ENCODE data around the gene FIG4. TPM values are rescaled to one million over a fixed set of nuclear protein-coding genes. Genes with fewer than 3 reads are reported as not detected.
"Not testable (repeated sequence)": the region's sequence is repeated elsewhere in the genome, so short reads cannot be mapped to it uniquely, and the experiment has no call there.

Gene FIG4
- total RNA-seq, 2 donors from 2014 or later, result 20.8 to 22.6 TPM

- Mint-ChIP-seq H3K27ac (no peak overlapping the region), H3K4me3 (no peak overlapping the region)
These were observed 48.6 kb downstream of the FIG4 start for GRCh38 chr6:109739686-109740085.

GRCh38 chr6:109740787-109741186 lies 49.7 kb downstream of the FIG4 start:
- no peaks in the 10 kb centered on the region for H3K9me3 ChIP-seq (ENCODE audit: control insufficient read depth, low read length)
- Mint-ChIP-seq H3K9me3 (no peaks in the 10 kb centered on the region), H3K27ac (no peak overlapping the region), H3K27me3 (ENCODE audit: insufficient read depth) (no peaks in the 10 kb centered on the region), H3K4me1 (peaks cover 13% of the 10 kb centered on the region), H3K4me3 (no peak overlapping the region), H3K36me3 (ENCODE audit: low read depth) (peaks cover 39% of the 10 kb centered on the region)
- 92 to 95% methylated on average over 7 of the region's 7 CpGs for WGBS, 2 experiments (ENCODE audit: insufficient coverage in 1 of 2, insufficient read length in 1 of 2)
- no peak overlapping the region for H3K4me3 ChIP-seq (ENCODE audit: low read length)
- no peaks in the 10 kb centered on the region for H3K27me3 ChIP-seq (ENCODE audit: control insufficient read depth, insufficient read depth, low read length, poor library complexity, severe bottlenecking)
- H3K4me1 ChIP-seq (ENCODE audit: control insufficient read depth, insufficient read depth, low read length), result peaks cover 4% of the 10 kb centered on the region
- TF ChIP-seq CTCF (conservative IDR thresholded peaks at IDR 0.05), result no peak
- H3K27ac ChIP-seq (ENCODE audit: low read depth, low read length), result no peak overlapping the region
- H3K9ac ChIP-seq (ENCODE audit: extremely low read depth, low read length, poor library complexity, severe bottlenecking), result no peak overlapping the region
- no peak for DNase-seq
- peaks cover 4% of the 10 kb centered on the region for H3K36me3 ChIP-seq (ENCODE audit: control insufficient read depth, insufficient read depth, low read length)

More at GRCh38 chr6:109739686-109740085, 48.6 kb downstream of the FIG4 start:
- no peak for DNase-seq
- WGBS, 2 experiments (ENCODE audit: insufficient coverage in 1 of 2, insufficient read length in 1 of 2), result 98% methylated on average over 2 of the region's 3 CpGs; no CpG with 5 or more reads in 1 of the 2 experiments
- Histone ChIP-seq H3K36me3 (ENCODE audit: control insufficient read depth, insufficient read depth, low read length) (peaks cover 9% of the 10 kb centered on the region), H3K4me1 (ENCODE audit: control insufficient read depth, insufficient read depth, low read length) (peaks cover 4% of the 10 kb centered on the region), H3K4me3 (ENCODE audit: low read length) (no peak overlapping the region), H3K27ac (ENCODE audit: low read depth, low read length) (no peak overlapping the region), H3K27me3 (ENCODE audit: control insufficient read depth, insufficient read depth, low read length, poor library complexity, severe bottlenecking) (no peaks in the 10 kb centered on the region), H3K9me3 (ENCODE audit: control insufficient read depth, low read length) (no peaks in the 10 kb centered on the region), H3K9ac (ENCODE audit: extremely low read depth, low read length, poor library complexity, severe bottlenecking) (no peak overlapping the region)
- TF ChIP-seq CTCF (conservative IDR thresholded peaks at IDR 0.05), result no peak
- Mint-ChIP-seq H3K4me1 (peaks cover 15% of the 10 kb centered on the region), H3K36me3 (ENCODE audit: low read depth) (peaks cover 34% of the 10 kb centered on the region), H3K27me3 (ENCODE audit: insufficient read depth) (no peaks in the 10 kb centered on the region), H3K9me3 (no peaks in the 10 kb centered on the region)

- Mint-ChIP-seq H3K27ac (no peak overlapping the region), H3K4me3 (no peak overlapping the region), H3K36me3 (ENCODE audit: low read depth) (peaks cover 36% of the 10 kb centered on the region), H3K27me3 (ENCODE audit: insufficient read depth) (no peaks in the 10 kb centered on the region), H3K9me3 (no peaks in the 10 kb centered on the region), H3K4me1 (no peaks in the 10 kb centered on the region)
- Histone ChIP-seq H3K27me3 (ENCODE audit: control insufficient read depth, insufficient read depth, low read length, poor library complexity, severe bottlenecking) (no peaks in the 10 kb centered on the region), H3K4me1 (ENCODE audit: control insufficient read depth, insufficient read depth, low read length) (no peaks in the 10 kb centered on the region), H3K4me3 (ENCODE audit: low read length) (no peak overlapping the region), H3K9me3 (ENCODE audit: control insufficient read depth, low read length) (no peaks in the 10 kb centered on the region), H3K9ac (ENCODE audit: extremely low read depth, low read length, poor library complexity, severe bottlenecking) (no peak overlapping the region), H3K27ac (ENCODE audit: low read depth, low read length) (no peak overlapping the region), H3K36me3 (ENCODE audit: control insufficient read depth, insufficient read depth, low read length) (peaks cover 4% of the 10 kb centered on the region)
- DNase-seq, result no peak
- 82% methylated on average over 2 of the region's 2 CpGs; no CpG with 5 or more reads in 1 of the 2 experiments for WGBS, 2 experiments (ENCODE audit: insufficient coverage in 1 of 2, insufficient read length in 1 of 2)
- TF ChIP-seq CTCF (conservative IDR thresholded peaks at IDR 0.05), result no peak
These were observed 52.6 kb downstream of the FIG4 start for GRCh38 chr6:109743739-109744138.

GRCh38 chr6:109744779-109745178 lies 53.7 kb downstream of the FIG4 start:
- DNase-seq; H3K27ac ChIP-seq (ENCODE audit: low read depth, low read length); H3K9ac ChIP-seq (ENCODE audit: extremely low read depth, low read length, poor library complexity, severe bottlenecking); H3K27ac Mint-ChIP-seq; H3K36me3 ChIP-seq (ENCODE audit: control insufficient read depth, insufficient read depth, low read length); H3K4me1 ChIP-seq (ENCODE audit: control insufficient read depth, insufficient read depth, low read length); H3K27me3 Mint-ChIP-seq (ENCODE audit: insufficient read depth); H3K4me3 ChIP-seq (ENCODE audit: low read length); H3K4me3 Mint-ChIP-seq; H3K9me3 ChIP-seq (ENCODE audit: control insufficient read depth, low read length); H3K9me3 Mint-ChIP-seq; H3K4me1 Mint-ChIP-seq; H3K27me3 ChIP-seq (ENCODE audit: control insufficient read depth, insufficient read depth, low read length, poor library complexity, severe bottlenecking): not testable (repeated sequence)
- H3K36me3 Mint-ChIP-seq (ENCODE audit: low read depth), result peaks cover 32% of the 10 kb centered on the region
- 93 to 100% methylated on average over 1 to 2 of the region's 3 CpGs for WGBS, 2 experiments (ENCODE audit: insufficient coverage in 1 of 2, insufficient read length in 1 of 2)

Data from endodermal cell (in vitro differentiated cells).